IPS-15b (cell line): ENCODE results near the gene KRTCAP2.
"Not testable (repeated sequence)": the region's sequence is repeated elsewhere in the genome, so short reads cannot be mapped to it uniquely, and the experiment has no call there.

Experiments used
- H3K27me3 ChIP-seq: one replicate; pipeline ENCODE4 v1.6.1; 2013; ENCODE audit warnings: low read length; ENCODE audit not compliant: control insufficient read depth, insufficient read depth
- H3K36me3 ChIP-seq: one replicate; pipeline ENCODE4 v1.6.1; 2013; ENCODE audit warnings: low read length; ENCODE audit not compliant: control insufficient read depth, insufficient read depth
- H3K4me1 ChIP-seq: one replicate; pipeline ENCODE4 v1.6.1; 2013; ENCODE audit warnings: mild to moderate bottlenecking, low read length; ENCODE audit not compliant: control insufficient read depth, insufficient read depth
- H3K4me3 ChIP-seq: one replicate; pipeline ENCODE4 v1.5.1; 2013; ENCODE audit warnings: low read depth, low read length
- H3K9ac ChIP-seq: one replicate; pipeline ENCODE4 v1.6.1; 2013; ENCODE audit warnings: low read depth, mild to moderate bottlenecking, low read length
- H3K9me3 ChIP-seq: one replicate; pipeline ENCODE4 v1.6.1; 2013; ENCODE audit warnings: mild to moderate bottlenecking, low read length; ENCODE audit not compliant: control insufficient read depth, insufficient read depth

Gene KRTCAP2

GRCh38 chr1:155155996-155156643, 17.0 kb downstream of the KRTCAP2 start:
- not testable (repeated sequence) for H3K9ac ChIP-seq

GRCh38 chr1:155145491-155145890, 27.6 kb downstream of the KRTCAP2 start:
- H3K27me3 ChIP-seq: peaks cover 6% of the 10 kb centered on the region
- no peak overlapping the region for H3K4me3 ChIP-seq
- no peaks in the 10 kb centered on the region for H3K9me3 ChIP-seq
- no peaks in the 10 kb centered on the region for H3K36me3 ChIP-seq
- H3K4me1 ChIP-seq: no peaks in the 10 kb centered on the region
- no peak overlapping the region for H3K9ac ChIP-seq

More at GRCh38 chr1:155155996-155156643, 17.0 kb downstream of the KRTCAP2 start:
- H3K27me3 ChIP-seq, H3K4me1 ChIP-seq, H3K36me3 ChIP-seq, H3K9me3 ChIP-seq, H3K4me3 ChIP-seq: not testable (repeated sequence)

GRCh38 chr1:155141749-155142148, 31.4 kb downstream of the KRTCAP2 start:
- H3K27me3 ChIP-seq: peaks cover 6% of the 10 kb centered on the region
- H3K9me3 ChIP-seq: no peaks in the 10 kb centered on the region
- no peak overlapping the region for H3K9ac ChIP-seq
- peaks cover 2% of the 10 kb centered on the region for H3K4me1 ChIP-seq
- no peaks in the 10 kb centered on the region for H3K36me3 ChIP-seq
- no peak overlapping the region for H3K4me3 ChIP-seq

- peaks cover 6% of the 10 kb centered on the region for H3K27me3 ChIP-seq
- peaks cover 3% of the 10 kb centered on the region for H3K4me1 ChIP-seq
- H3K9ac ChIP-seq: peak overlapping the region; percentile 63
- H3K9me3 ChIP-seq: no peaks in the 10 kb centered on the region
- peak overlapping the region; percentile 89 for H3K4me3 ChIP-seq
- H3K36me3 ChIP-seq: no peaks in the 10 kb centered on the region
Observed at GRCh38 chr1:155140630-155140953, 32.5 kb downstream of the KRTCAP2 start.

- H3K36me3 ChIP-seq: no peaks in the 10 kb centered on the region
- H3K4me1 ChIP-seq: peaks cover 3% of the 10 kb centered on the region
- peak within 1 kb of the TSS; percentile 63 for H3K9ac ChIP-seq
- H3K4me3 ChIP-seq: peak within 1 kb of the TSS; percentile 89
- peaks cover 6% of the 10 kb centered on the region for H3K27me3 ChIP-seq
- no peaks in the 10 kb centered on the region for H3K9me3 ChIP-seq
Observed at GRCh38 chr1:155139895-155140629, 33.0 kb downstream of the KRTCAP2 start, which contains the start of gene DPM3. Gene DPM3, minus strand, starts transcription at chr1:155140531. Its CDS starts 291 bp downstream, at chr1:155140240.

GRCh38 chr1:155137154-155137949, 35.8 kb downstream of the KRTCAP2 start:
- Histone ChIP-seq H3K9ac (no peak overlapping the region), H3K4me1 (peaks cover 3% of the 10 kb centered on the region), H3K4me3 (peak overlapping the region; percentile 59)

GRCh38 chr1:155136748-155137147, 36.4 kb downstream of the KRTCAP2 start:
- Histone ChIP-seq H3K9ac (peak overlapping the region; percentile 79), H3K9me3 (no peaks in the 10 kb centered on the region), H3K36me3 (no peaks in the 10 kb centered on the region), H3K27me3 (peaks cover 6% of the 10 kb centered on the region), H3K4me3 (peak overlapping the region; percentile 59), H3K4me1 (peaks cover 3% of the 10 kb centered on the region)

More at GRCh38 chr1:155137154-155137949, 35.8 kb downstream of the KRTCAP2 start:
- Histone ChIP-seq H3K27me3 (peaks cover 6% of the 10 kb centered on the region), H3K9me3 (no peaks in the 10 kb centered on the region), H3K36me3 (no peaks in the 10 kb centered on the region)

- no peaks in the 10 kb centered on the region for H3K9me3 ChIP-seq
- H3K4me1 ChIP-seq: peaks cover 5% of the 10 kb centered on the region
- H3K9ac ChIP-seq: peak within 1 kb of the TSS; percentile 90
- peak within 1 kb of the TSS; percentile 99 for H3K4me3 ChIP-seq
- peaks cover 8% of the 10 kb centered on the region for H3K27me3 ChIP-seq
- no peaks in the 10 kb centered on the region for H3K36me3 ChIP-seq
Observed at GRCh38 chr1:155135415-155136028, 37.6 kb downstream of the KRTCAP2 start, which contains the start of gene SLC50A1. Gene SLC50A1, plus strand, starts transcription at chr1:155135852. Its CDS starts 60 bp downstream, at chr1:155135912.

GRCh38 chr1:155134880-155135414, 38.2 kb downstream of the KRTCAP2 start:
- Histone ChIP-seq H3K36me3 (no peaks in the 10 kb centered on the region), H3K4me1 (peaks cover 9% of the 10 kb centered on the region)

GRCh38 chr1:155134322-155134721, 38.8 kb downstream of the KRTCAP2 start:
- Histone ChIP-seq H3K9ac (no peak overlapping the region), H3K4me3 (no peak overlapping the region), H3K9me3 (no peaks in the 10 kb centered on the region), H3K4me1 (peaks cover 15% of the 10 kb centered on the region), H3K36me3 (no peaks in the 10 kb centered on the region), H3K27me3 (peaks cover 15% of the 10 kb centered on the region)

More at GRCh38 chr1:155134880-155135414, 38.2 kb downstream of the KRTCAP2 start:
- Histone ChIP-seq H3K27me3 (peaks cover 9% of the 10 kb centered on the region), H3K9ac (peak overlapping the region; percentile 90), H3K9me3 (no peaks in the 10 kb centered on the region), H3K4me3 (peak overlapping the region; percentile 99)

GRCh38 chr1:155133799-155134281, 39.3 kb downstream of the KRTCAP2 start:
- H3K36me3 ChIP-seq: no peaks in the 10 kb centered on the region
- H3K9ac ChIP-seq: no peak overlapping the region
- no peak overlapping the region for H3K4me3 ChIP-seq
- peaks cover 20% of the 10 kb centered on the region for H3K27me3 ChIP-seq
- no peaks in the 10 kb centered on the region for H3K9me3 ChIP-seq
- peaks cover 15% of the 10 kb centered on the region for H3K4me1 ChIP-seq
